Activated naive CD4-positive, alpha-beta T cell treated with anti-CD3 and anti-CD28 coated beads, Interleukin-2, amount 50 U/mL, for 24 hours (primary cell): ENCODE data around the gene DNM3.

ENCODE experiments used
- H3K27ac Mint-ChIP-seq: one replicate; pipeline ENCODE4 v1.8.0; 2021; ENCODE audit warnings: mild to moderate bottlenecking, mixed read lengths
- H3K27me3 Mint-ChIP-seq: one replicate; pipeline ENCODE4 v1.8.0; 2021; ENCODE audit warnings: mixed read lengths
- H3K36me3 Mint-ChIP-seq: one replicate; pipeline ENCODE4 v1.8.0; 2021; ENCODE audit warnings: mixed read lengths
- H3K4me1 Mint-ChIP-seq: one replicate; pipeline ENCODE4 v1.8.0; 2021; ENCODE audit warnings: mixed read lengths
- H3K4me3 Mint-ChIP-seq: one replicate; pipeline ENCODE4 v1.8.0; 2021; ENCODE audit warnings: mild to moderate bottlenecking, mixed read lengths
- H3K9me3 Mint-ChIP-seq: one replicate; pipeline ENCODE4 v1.8.0; 2021; ENCODE audit warnings: mixed read lengths

DNM3 gene

GRCh38 chr1:172125250-172125649 is 284.0 kb downstream of the DNM3 start:
- Mint-ChIP-seq H3K27ac (no peak overlapping the region), H3K36me3 (peaks cover 2% of the 10 kb centered on the region), H3K4me1 (no peaks in the 10 kb centered on the region), H3K9me3 (no peaks in the 10 kb centered on the region), H3K27me3 (no peaks in the 10 kb centered on the region), H3K4me3 (no peak overlapping the region)

- Mint-ChIP-seq H3K27me3 (no peaks in the 10 kb centered on the region), H3K4me1 (no peaks in the 10 kb centered on the region), H3K9me3 (no peaks in the 10 kb centered on the region), H3K36me3 (peaks cover 2% of the 10 kb centered on the region), H3K27ac (no peak overlapping the region), H3K4me3 (no peak overlapping the region)
Observed at GRCh38 chr1:172125812-172126430, 284.6 kb downstream of the DNM3 start.

DNA sequence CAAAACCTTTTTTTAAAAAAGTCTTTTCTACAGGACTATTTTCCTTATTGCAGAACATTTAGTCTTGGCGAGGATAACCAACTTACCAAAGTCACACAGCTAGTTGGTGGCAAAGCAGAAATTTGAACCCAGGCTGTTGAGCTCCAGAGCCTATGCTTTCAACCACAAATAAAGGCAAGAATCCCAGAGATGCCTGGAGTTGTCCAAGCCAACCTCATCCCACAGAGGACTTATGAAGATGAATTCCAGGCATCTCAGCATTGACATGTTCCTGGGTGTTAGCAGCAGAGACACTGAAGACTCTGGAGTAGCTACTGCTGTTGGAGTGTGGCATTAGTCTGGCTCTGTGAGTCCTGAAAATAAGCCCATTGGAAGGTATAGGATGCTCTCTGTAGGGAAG is 291.5 kb downstream of the DNM3 start:
- H3K4me1 Mint-ChIP-seq, result peaks cover 18% of the 10 kb centered on the region
- no peak overlapping the region for H3K4me3 Mint-ChIP-seq
- H3K36me3 Mint-ChIP-seq, result peaks cover 2% of the 10 kb centered on the region
- no peaks in the 10 kb centered on the region for H3K27me3 Mint-ChIP-seq
- no peaks in the 10 kb centered on the region for H3K9me3 Mint-ChIP-seq
- no peak overlapping the region for H3K27ac Mint-ChIP-seq

DNA sequence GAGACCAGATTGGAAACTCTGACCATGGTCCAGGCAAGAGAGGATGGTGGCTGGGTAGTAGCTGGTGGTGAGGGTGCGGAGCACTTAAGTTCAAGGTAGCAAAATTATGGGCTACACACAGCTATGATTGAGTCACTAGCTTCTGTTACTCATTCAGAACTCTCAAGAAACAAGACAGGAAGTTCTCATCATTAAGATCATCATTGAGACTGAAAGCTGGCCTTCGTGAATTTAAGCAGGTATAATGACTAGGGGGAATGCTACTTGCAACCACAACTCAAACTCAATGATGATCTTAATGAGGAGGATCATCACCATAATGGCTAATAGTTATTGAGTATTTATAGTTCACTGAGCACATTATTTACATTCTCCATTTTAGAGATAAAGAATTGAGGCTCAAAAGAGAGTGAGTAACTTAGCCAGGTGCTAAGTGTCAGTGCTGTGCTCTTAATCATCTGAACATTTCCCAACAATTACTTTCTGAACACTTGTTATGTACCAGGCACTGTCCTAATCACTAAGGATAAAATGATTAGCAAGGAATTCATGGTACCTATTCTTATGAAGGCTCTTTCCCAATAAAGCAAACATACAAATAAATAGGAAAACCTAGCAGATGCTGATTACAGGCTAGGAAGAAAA is 292.9 kb downstream of the DNM3 start:
- Mint-ChIP-seq H3K27ac (peak overlapping the region; percentile 48), H3K4me3 (peak overlapping the region; percentile 1), H3K36me3 (peaks cover 2% of the 10 kb centered on the region), H3K9me3 (no peaks in the 10 kb centered on the region), H3K4me1 (peaks cover 18% of the 10 kb centered on the region), H3K27me3 (no peaks in the 10 kb centered on the region)

GRCh38 chr1:172135076-172135672 is 293.9 kb downstream of the DNM3 start:
- no peaks in the 10 kb centered on the region for H3K27me3 Mint-ChIP-seq
- no peaks in the 10 kb centered on the region for H3K36me3 Mint-ChIP-seq
- no peak overlapping the region for H3K27ac Mint-ChIP-seq
- H3K4me1 Mint-ChIP-seq, result peaks cover 18% of the 10 kb centered on the region
- H3K4me3 Mint-ChIP-seq, result no peak overlapping the region
- H3K9me3 Mint-ChIP-seq, result no peaks in the 10 kb centered on the region

GRCh38 chr1:172135978-172136610 is 294.8 kb downstream of the DNM3 start:
- Mint-ChIP-seq H3K27ac (no peak overlapping the region), H3K4me3 (no peak overlapping the region), H3K36me3 (no peaks in the 10 kb centered on the region), H3K4me1 (peaks cover 18% of the 10 kb centered on the region), H3K9me3 (no peaks in the 10 kb centered on the region), H3K27me3 (no peaks in the 10 kb centered on the region)

GRCh38 chr1:172136925-172137324 is 295.6 kb downstream of the DNM3 start:
- Mint-ChIP-seq H3K27me3 (no peaks in the 10 kb centered on the region), H3K36me3 (no peaks in the 10 kb centered on the region), H3K4me1 (peaks cover 18% of the 10 kb centered on the region), H3K27ac (no peak overlapping the region), H3K4me3 (no peak overlapping the region), H3K9me3 (no peaks in the 10 kb centered on the region)

GRCh38 chr1:172137703-172138454 is 296.6 kb downstream of the DNM3 start:
- Mint-ChIP-seq H3K4me1 (peaks cover 18% of the 10 kb centered on the region), H3K9me3 (no peaks in the 10 kb centered on the region), H3K27me3 (no peaks in the 10 kb centered on the region), H3K36me3 (no peaks in the 10 kb centered on the region), H3K27ac (no peak overlapping the region), H3K4me3 (no peak overlapping the region)

DNA sequence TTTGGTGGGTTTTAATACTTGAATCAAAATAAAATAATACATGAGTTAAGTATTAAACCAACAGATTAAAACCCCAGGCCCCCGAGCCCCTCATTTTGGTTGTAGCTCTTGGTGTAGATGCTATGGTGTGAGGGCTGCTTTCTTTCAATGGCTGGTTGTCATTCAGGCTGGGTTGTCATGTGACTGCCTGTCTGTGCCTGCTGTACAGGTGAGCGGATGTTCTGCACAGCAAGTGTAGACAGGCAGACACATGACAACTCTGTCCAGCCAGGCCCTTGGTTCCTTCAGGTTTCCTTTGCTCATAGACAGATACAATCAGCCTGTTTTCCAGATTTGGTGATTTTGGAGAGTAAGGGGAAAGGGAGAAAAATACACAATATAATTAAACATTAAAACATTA is 297.3 kb downstream of the DNM3 start:
- Mint-ChIP-seq H3K9me3 (no peaks in the 10 kb centered on the region), H3K27ac (no peak overlapping the region), H3K4me1 (peaks cover 14% of the 10 kb centered on the region), H3K4me3 (no peak overlapping the region), H3K36me3 (no peaks in the 10 kb centered on the region), H3K27me3 (no peaks in the 10 kb centered on the region)

DNA sequence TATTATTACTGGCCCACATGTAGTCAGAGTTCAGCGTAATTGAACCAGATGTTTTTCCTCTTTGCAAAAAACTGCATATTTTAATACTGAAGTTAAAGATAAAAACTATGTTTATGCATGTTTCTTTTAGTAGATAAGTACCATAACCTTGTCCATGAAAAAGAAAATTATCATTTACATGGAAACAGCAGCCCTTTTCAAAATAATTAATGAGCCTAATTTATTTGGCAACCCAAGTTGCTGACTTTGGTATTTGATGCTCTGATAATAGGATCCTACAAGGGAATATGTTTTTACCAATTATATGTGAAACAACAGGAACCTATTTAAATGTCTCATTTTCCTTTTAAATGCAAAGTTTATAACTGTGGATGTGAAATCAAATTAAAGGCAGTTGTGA is 297.9 kb downstream of the DNM3 start:
- Mint-ChIP-seq H3K4me1 (peaks cover 9% of the 10 kb centered on the region), H3K4me3 (no peak overlapping the region), H3K36me3 (no peaks in the 10 kb centered on the region), H3K27me3 (no peaks in the 10 kb centered on the region), H3K27ac (no peak overlapping the region), H3K9me3 (no peaks in the 10 kb centered on the region)

DNA sequence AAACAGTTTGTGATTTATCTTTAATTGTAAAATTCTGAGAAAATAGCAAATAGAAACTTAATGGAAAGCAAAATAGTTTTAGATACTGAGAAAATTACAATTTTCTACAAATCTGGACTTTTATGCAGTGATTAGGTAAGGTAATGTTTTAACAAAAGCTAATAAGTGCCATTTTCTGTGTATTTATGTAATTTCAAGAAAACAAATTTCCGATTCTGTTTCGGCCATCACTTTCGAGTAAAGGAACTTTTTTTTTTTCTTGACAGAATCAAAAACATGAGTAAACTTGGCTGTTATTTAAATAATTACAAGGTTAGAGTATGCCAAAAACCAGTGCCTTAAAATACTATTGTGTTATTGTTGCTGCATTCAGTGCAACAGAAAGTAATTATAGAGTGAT is 298.8 kb downstream of the DNM3 start:
- no peak overlapping the region for H3K27ac Mint-ChIP-seq
- peaks cover 5% of the 10 kb centered on the region for H3K4me1 Mint-ChIP-seq
- no peaks in the 10 kb centered on the region for H3K9me3 Mint-ChIP-seq
- H3K27me3 Mint-ChIP-seq, result no peaks in the 10 kb centered on the region
- H3K36me3 Mint-ChIP-seq, result no peaks in the 10 kb centered on the region
- H3K4me3 Mint-ChIP-seq, result no peak overlapping the region

DNA sequence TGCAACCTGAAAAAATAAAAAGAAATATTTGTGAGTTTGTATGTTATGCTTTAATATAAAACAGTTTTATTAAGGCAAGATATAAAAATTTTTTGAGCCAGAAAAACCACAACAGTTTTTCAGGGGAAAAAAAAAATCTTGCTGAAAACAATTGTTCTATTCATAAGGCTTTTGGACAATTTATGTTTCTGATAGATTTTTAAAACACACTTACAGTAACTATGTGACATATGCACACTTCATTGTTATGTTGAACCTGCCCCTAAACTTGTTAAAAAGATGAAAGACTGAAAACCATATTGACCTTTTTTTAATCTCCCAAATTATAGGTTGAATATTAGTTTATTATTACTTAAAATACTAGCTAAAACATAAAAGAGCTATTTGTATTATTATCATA is 299.3 kb downstream of the DNM3 start:
- Mint-ChIP-seq H3K36me3 (no peaks in the 10 kb centered on the region), H3K27ac (no peak overlapping the region), H3K4me1 (peaks cover 10% of the 10 kb centered on the region), H3K4me3 (no peak overlapping the region), H3K27me3 (no peaks in the 10 kb centered on the region), H3K9me3 (no peaks in the 10 kb centered on the region)

- Mint-ChIP-seq H3K36me3 (no peaks in the 10 kb centered on the region), H3K27me3 (no peaks in the 10 kb centered on the region), H3K9me3 (no peaks in the 10 kb centered on the region), H3K27ac (no peak overlapping the region), H3K4me3 (no peak overlapping the region), H3K4me1 (peaks cover 13% of the 10 kb centered on the region)
Observed at GRCh38 chr1:172141341-172141881, 300.1 kb downstream of the DNM3 start.

GRCh38 chr1:172142324-172142723 is 301.0 kb downstream of the DNM3 start:
- H3K4me1 Mint-ChIP-seq, result peaks cover 13% of the 10 kb centered on the region
- no peak overlapping the region for H3K27ac Mint-ChIP-seq
- no peak overlapping the region for H3K4me3 Mint-ChIP-seq
- no peaks in the 10 kb centered on the region for H3K9me3 Mint-ChIP-seq
- no peaks in the 10 kb centered on the region for H3K27me3 Mint-ChIP-seq
- no peaks in the 10 kb centered on the region for H3K36me3 Mint-ChIP-seq

- no peaks in the 10 kb centered on the region for H3K27me3 Mint-ChIP-seq
- H3K4me3 Mint-ChIP-seq, result no peak overlapping the region
- H3K9me3 Mint-ChIP-seq, result no peaks in the 10 kb centered on the region
- H3K4me1 Mint-ChIP-seq, result peaks cover 13% of the 10 kb centered on the region
- H3K27ac Mint-ChIP-seq, result no peak overlapping the region
- no peaks in the 10 kb centered on the region for H3K36me3 Mint-ChIP-seq
Observed at GRCh38 chr1:172143384-172144055, 302.2 kb downstream of the DNM3 start.
